ENCODE results near the gene TC2N.
A peak's percentile ranks its signal among the peaks of the same experiment; 100 is the strongest.
"Not testable (repeated sequence)": the region's sequence is repeated elsewhere in the genome, so short reads cannot be mapped to it uniquely, and the experiment has no call there.

The TC2N gene

DNA sequence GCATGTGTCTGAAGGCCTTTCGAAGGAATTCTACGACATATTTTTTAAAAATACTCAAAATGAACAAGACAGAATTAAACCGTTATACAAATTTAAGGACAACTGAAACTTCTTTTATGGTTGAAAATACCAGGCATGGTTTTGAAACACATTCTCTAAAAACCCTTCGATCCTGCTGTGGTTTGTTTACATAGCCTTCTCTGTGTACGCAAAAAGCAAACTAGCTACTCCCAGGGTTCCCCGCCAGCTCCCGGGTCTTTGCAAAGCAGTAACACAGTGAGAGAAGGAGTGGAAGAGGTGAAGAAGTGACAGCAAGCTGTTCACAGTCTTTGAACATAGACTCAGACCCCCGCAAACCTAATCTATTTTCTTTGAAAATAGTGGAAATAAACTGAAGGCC is 2.2 kb upstream of the TC2N start:
- DNase-seq (ENCODE audit: low spot score): no peak

DNA sequence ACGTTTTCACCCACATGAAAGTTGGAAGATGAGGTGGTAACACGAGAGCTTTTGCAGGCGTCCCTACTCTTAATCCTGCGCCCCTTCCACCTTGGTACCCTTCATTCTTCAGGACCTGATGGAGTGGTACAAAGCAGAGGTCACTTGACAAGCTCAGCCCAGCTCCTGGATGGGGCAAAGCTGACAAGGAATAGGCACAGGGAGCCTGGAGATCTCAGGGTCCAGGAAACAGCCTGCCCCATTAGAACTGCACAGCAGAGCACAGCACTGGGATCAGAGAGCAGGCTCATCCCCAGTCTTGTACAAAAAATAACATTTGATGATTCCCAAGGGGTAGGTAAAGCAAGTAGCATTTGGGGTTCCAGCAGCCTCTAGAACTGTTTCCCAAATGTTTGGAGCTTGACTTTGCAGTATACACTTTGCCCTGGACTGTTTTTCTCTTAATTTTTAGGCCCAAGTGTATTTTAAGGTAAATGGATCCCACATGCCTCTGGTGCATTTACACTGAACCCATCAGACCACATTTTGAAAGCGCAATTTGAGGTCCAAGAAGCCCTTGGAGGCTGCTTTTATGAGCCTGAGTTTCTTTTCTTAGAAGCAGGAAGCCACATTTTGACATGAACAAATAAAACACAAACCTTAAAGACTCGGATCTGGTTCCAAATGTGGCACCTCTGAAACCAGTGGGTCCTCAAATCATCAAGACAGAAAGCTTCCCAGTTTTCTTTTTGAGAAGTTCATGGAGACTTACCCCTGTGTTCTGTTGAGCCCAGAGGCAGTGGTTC is 633 bp downstream of the TC2N start:
- no peak for DNase-seq (ENCODE audit: low spot score)

DNA sequence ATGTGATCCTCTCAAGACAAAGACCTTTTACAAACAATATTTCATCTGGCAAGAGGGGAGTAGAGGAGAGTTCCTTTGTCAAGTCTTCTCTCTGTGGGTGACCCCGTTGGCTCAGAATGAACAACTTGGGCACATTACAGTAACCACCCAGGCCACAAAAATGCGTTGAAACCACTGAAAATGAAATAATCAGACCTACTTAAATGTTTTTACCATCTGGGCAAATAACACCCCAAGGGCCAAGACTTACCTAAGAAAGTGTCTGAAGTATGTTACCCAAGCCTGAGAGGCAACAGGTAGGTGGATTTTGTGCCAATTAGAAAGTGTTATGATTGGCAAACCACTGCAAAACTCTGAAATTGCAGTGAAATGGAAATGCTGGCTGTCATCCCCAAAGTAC is 1.3 kb downstream of the TC2N start:
- peak; percentile 27 for DNase-seq (ENCODE audit: low spot score)

DNA sequence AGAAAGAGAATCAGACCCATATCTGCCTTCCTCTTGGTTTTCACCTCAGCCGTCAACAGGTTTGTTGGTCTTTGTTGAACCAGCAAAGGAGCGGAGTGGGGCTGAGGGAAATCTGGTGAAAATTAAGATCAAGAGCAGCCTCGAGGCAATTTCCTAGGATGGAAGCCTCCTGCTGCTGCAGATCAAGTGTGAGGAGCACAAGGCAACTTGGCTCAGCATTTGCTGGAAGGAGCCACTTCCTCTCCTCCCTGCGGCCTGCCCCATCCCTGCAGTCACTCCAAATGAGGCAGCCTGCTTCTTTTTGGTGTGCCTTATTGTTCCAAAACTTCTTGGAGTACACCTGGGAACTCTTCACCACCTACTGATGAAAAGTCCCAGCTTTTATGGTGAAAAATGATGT is 4.9 kb downstream of the TC2N start:
- DNase-seq (ENCODE audit: low spot score): no peak

GRCh38 chr14:91861091-91861490 is 6.2 kb downstream of the TC2N start:
- no peak for DNase-seq (ENCODE audit: low spot score)

- DNase-seq (ENCODE audit: low spot score): no peak
Measured at GRCh38 chr14:91860238-91860637, 7.1 kb downstream of the TC2N start.

GRCh38 chr14:91858536-91859275 is 8.6 kb downstream of the TC2N start:
- DNase-seq (ENCODE audit: low spot score): peak; percentile 89

GRCh38 chr14:91857614-91858013 is 9.7 kb downstream of the TC2N start:
- DNase-seq (ENCODE audit: low spot score): no peak

DNA sequence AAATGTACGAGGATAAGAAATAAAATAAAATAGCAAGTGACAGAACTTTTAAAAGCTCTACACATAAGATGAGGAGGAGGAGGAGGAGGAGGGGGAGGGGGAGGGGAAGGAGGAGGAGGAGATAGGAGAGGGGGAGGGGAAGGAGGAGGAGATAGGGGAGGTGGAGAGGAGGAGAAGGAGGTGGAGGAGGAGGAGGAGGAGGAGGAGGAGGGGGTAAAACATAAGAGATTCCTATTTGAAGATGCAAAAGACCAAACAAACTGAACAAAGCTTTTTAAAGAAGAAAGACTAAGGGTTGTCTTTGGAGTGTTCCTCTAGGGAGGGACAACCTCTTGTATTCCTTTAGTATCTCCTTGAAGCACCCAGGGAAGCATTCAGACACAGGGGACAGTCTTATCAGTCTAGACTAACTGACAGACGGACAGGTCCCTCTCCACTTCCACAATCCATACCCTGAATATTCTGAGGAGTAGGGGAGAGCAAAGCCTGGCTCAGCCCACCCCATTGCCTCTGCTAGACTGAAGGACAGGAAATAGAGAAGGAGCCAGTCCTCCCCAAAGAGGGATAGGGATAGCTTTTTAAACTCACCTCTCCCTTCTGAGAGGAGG is 12.9 kb downstream of the TC2N start:
- no peak for DNase-seq (ENCODE audit: low spot score)

DNA sequence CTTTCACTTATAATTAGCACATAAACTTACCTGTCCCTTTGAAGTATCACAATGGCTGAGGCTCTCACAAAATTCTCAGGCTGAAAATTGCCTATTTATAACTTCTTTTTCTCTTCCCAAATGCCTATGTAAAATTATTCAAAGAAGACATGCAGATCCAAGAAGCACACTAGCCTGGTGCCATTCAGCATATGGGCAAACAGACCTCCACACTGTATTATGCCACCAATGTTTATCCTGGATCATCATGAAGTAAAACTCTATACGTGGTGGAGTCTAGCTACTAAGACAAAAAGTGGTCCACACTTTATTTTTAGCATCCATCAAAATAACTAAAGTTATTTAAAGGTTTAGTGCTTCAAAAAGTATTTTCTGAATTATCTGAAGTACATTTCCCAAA is 15.8 kb downstream of the TC2N start:
- no peak for DNase-seq (ENCODE audit: low spot score)

GRCh38 chr14:91848504-91849001 is 18.8 kb downstream of the TC2N start:
- DNase-seq (ENCODE audit: low spot score): no peak

- DNase-seq (ENCODE audit: low spot score): no peak
Measured at GRCh38 chr14:91847693-91848092, 19.6 kb downstream of the TC2N start.

DNA sequence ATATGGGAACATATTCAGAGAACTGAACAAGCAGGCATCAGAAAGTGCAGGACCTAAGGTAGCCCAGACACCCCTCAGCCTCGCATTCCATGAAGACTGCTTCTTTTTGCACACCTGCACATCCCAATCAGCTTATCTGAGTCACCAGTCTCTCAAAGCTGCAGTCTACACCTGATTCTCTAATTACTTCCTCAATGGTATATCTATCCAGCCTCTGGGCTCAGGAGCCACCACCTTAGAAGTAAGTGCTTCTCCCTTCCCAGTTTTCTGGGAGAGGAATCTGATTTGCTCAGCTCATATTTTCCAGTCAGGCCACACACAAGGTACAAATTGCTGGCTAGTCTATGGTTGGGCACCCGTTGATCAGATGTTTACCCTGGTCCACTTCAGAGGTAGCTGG is 21.7 kb downstream of the TC2N start:
- no peak for DNase-seq (ENCODE audit: low spot score)

- not testable (repeated sequence) for DNase-seq (ENCODE audit: low spot score)
Measured at GRCh38 chr14:91845056-91845455, 22.3 kb downstream of the TC2N start.

- no peak for DNase-seq (ENCODE audit: low spot score)
Measured at GRCh38 chr14:91844029-91844428, 23.3 kb downstream of the TC2N start.

DNA sequence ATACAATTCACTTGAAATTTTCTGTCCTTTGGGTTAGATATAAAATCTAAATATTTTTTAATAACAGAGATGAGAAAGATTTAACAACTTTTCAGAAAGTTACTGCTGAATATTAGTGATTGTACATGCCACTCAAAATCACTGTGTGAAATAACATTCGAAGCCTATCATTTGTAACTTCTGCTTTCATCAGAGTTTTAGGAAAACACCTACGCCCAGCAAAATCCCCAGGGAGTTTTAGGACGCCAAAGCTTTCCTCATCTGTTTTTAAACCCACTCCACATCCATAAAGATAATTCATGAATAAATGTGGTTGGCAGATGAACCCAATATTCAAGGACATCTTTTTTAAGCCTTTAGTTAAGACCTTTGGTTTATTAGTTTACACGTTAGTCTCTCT is 23.9 kb downstream of the TC2N start:
- no peak for DNase-seq (ENCODE audit: low spot score)

GRCh38 chr14:91841065-91841464 is 26.3 kb downstream of the TC2N start:
- DNase-seq (ENCODE audit: low spot score): no peak

DNA sequence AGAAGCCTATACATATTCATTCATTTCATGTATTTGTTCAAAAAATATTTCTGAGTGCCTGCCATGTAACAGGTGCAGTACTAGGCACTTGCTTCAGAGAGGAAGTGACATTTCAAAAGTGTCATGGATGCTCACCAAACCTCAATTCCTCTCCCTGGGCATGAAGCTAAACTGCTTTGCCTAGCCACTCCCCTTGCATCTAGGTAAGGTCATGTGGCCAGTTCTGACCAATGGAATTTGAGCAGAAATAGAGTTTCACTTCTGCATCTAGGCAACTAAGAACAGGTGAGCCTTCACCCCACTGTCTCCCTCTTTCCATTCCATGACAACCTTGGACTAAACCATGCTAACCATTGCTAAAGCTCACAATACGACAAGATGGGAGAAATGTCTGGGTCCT is 27.6 kb downstream of the TC2N start:
- DNase-seq (ENCODE audit: low spot score): no peak

GRCh38 chr14:91837076-91837475 is 30.3 kb downstream of the TC2N start:
- no peak for DNase-seq (ENCODE audit: low spot score)

- no peak for DNase-seq (ENCODE audit: low spot score)
Measured at GRCh38 chr14:91835920-91836843, 31.2 kb downstream of the TC2N start.

GRCh38 chr14:91835197-91835919 is 32.0 kb downstream of the TC2N start:
- DNase-seq (ENCODE audit: low spot score): no peak

Measured in AG08395 (cell line).